Ectodermal cell (in vitro differentiated cells): ENCODE measurements around the gene MYO5B.
"Not testable (repeated sequence)": the region's sequence is repeated elsewhere in the genome, so short reads cannot be mapped to it uniquely, and the experiment has no call there.

Source experiments
- H3K27ac ChIP-seq: 2 replicates; pipeline ENCODE4 v1.7.0; 2013; ENCODE audit warnings: mild to moderate bottlenecking, low read depth, low read length; ENCODE audit not compliant: insufficient read depth, poor library complexity, severe bottlenecking
- H3K27me3 ChIP-seq: 2 replicates; pipeline ENCODE4 v1.7.0; 2013; ENCODE audit warnings: mild to moderate bottlenecking, low read length; ENCODE audit not compliant: insufficient read depth, control insufficient read depth, poor library complexity, severe bottlenecking
- H3K36me3 ChIP-seq: one replicate; pipeline ENCODE4 v1.7.0; 2013; ENCODE audit warnings: low read length; ENCODE audit not compliant: control insufficient read depth, insufficient read depth
- H3K4me1 ChIP-seq: one replicate; pipeline ENCODE4 v1.7.0; 2013; ENCODE audit warnings: low read length; ENCODE audit not compliant: control insufficient read depth, insufficient read depth
- H3K4me3 ChIP-seq: 2 replicates; pipeline ENCODE4 v1.7.0; 2013; ENCODE audit warnings: low read depth, low read length, control low read depth; ENCODE audit not compliant: insufficient read depth
- H3K9me3 ChIP-seq: 2 replicates; pipeline ENCODE4 v1.7.0; 2013; ENCODE audit warnings: mild to moderate bottlenecking, low read length, moderate library complexity; ENCODE audit not compliant: control insufficient read depth
- WGBS, 2 experiments: methylation state at CpG; one replicate each; pipeline ENCODE4 v1.1.7; 2013; ENCODE audit warnings: missing lambda C conversion rate in 2 of 2; 5-methylcytosine and 5-hydroxymethylcytosine counted together

The MYO5B gene

GRCh38 chr18:49784427-49785185, 410.3 kb downstream of the MYO5B start:
- no peaks in the 10 kb centered on the region for H3K9me3 ChIP-seq
- H3K27me3 ChIP-seq: no peaks in the 10 kb centered on the region
- H3K4me3 ChIP-seq: no peak overlapping the region
- no peaks in the 10 kb centered on the region for H3K36me3 ChIP-seq
- H3K27ac ChIP-seq: no peak overlapping the region
- no peaks in the 10 kb centered on the region for H3K4me1 ChIP-seq
- 95 to 100% methylated on average over 1 of the region's 1 CpG for WGBS, 2 experiments

- not testable (repeated sequence) for H3K9me3 ChIP-seq, H3K4me3 ChIP-seq, H3K27me3 ChIP-seq, H3K4me1 ChIP-seq, H3K27ac ChIP-seq, H3K36me3 ChIP-seq
- WGBS, 2 experiments: 97 to 98% methylated on average over 3 of the region's 3 CpGs
Observed at GRCh38 chr18:49783631-49784030, 411.3 kb downstream of the MYO5B start.

GRCh38 chr18:49778826-49779465, 416.0 kb downstream of the MYO5B start:
- Histone ChIP-seq H3K4me1 (no peaks in the 10 kb centered on the region), H3K9me3 (no peaks in the 10 kb centered on the region), H3K27me3 (no peaks in the 10 kb centered on the region), H3K36me3 (no peaks in the 10 kb centered on the region), H3K4me3 (no peak overlapping the region), H3K27ac (no peak overlapping the region)
- WGBS, 2 experiments: 87 to 90% methylated on average over 8 of the region's 8 CpGs
